Measurements from ENCODE around the gene OSBPL7. TPM values are rescaled to one million over a fixed set of nuclear protein-coding genes. Genes with fewer than 3 reads are reported as not detected.

Gene OSBPL7
- total and polyA plus RNA-seq, 2 donors from 2014 or later, result 5.3 to 21.2 TPM

DNA sequence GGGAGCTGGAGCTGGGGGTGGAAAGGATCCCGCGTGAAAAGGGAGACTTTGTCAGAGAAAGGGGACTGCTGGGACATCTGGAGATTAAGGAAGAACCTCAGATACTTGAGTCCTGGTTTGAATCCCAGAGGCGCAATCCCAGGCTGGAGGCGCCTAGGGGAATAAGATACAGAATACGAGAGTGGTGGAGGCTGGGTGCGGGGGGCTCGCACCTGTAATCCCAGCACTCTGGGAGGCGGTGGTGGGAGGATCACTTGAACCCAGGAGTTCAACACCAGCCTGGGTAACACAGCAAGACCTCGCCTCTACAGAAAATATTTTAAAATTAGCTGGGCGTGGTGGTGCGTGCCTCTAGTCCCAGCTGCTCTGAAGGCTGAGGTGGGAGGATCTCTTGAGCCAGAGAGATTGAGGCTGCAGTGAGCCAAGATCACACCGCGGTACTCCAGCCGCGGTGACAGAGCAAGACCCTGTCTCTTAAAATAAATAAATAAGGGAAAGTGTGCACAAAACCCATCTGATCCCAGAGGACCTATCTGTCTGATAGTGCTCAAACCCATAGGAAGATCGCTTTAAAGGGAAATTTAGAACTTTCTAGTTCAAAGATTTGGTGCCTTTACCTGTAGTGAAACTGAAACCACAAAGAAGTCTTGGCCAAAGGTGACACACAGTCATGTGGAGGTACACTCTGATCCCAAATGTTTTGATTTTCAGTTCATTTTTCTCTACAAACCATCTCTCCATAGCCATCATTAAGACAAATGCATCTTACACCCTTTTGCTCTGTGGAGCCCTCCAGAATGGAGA lies 20.1 kb upstream of the OSBPL7 start:
- Histone ChIP-seq H3K4me3 (ENCODE audit: low read length in 3 of 3) (peak overlapping the region in 1 of 3 donors; percentile 91), H3K4me1 (ENCODE audit: control insufficient read depth in 2 of 3, insufficient read depth in 2 of 3, low read depth in 1 of 3, low read length in 3 of 3) (peaks cover 0 to 33% (median 28%) of the 10 kb centered on the region in 3 donors), H3K27me3 (ENCODE audit: control insufficient read depth, insufficient read depth, low read length) (no peaks in the 10 kb centered on the region), H3K36me3 (ENCODE audit: control insufficient read depth in 2 of 3, insufficient read depth in 3 of 3, low read length in 3 of 3) (peaks cover 0 to 10% (median 0%) of the 10 kb centered on the region in 3 donors), H3K9me3 (ENCODE audit: control insufficient read depth in 2 of 3, insufficient read depth in 1 of 3, low read length in 3 of 3) (no peaks in the 10 kb centered on the region), H3K9ac (ENCODE audit: low read length in 3 of 3) (peak overlapping the region in 2 of 3 donors; percentile 31 to 87), H3K27ac (ENCODE audit: low read depth in 2 of 2, low read length in 2 of 2) (peak overlapping the region; percentile 16 to 61)
- intact Hi-C loops (cut with DNase I), result loop anchor here (10.0 kb wide), 1 partner anchor 173 kb away; no protein-coding TSS in a partner anchor
- DNase-seq (no peak), FAIRE-seq (no peak)
- TF ChIP-seq, protein P1, sequence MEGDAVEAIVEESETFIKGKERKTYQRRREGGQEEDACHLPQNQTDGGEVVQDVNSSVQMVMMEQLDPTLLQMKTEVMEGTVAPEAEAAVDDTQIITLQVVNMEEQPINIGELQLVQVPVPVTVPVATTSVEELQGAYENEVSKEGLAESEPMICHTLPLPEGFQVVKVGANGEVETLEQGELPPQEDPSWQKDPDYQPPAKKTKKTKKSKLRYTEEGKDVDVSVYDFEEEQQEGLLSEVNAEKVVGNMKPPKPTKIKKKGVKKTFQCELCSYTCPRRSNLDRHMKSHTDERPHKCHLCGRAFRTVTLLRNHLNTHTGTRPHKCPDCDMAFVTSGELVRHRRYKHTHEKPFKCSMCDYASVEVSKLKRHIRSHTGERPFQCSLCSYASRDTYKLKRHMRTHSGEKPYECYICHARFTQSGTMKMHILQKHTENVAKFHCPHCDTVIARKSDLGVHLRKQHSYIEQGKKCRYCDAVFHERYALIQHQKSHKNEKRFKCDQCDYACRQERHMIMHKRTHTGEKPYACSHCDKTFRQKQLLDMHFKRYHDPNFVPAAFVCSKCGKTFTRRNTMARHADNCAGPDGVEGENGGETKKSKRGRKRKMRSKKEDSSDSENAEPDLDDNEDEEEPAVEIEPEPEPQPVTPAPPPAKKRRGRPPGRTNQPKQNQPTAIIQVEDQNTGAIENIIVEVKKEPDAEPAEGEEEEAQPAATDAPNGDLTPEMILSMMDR (IDR thresholded peaks at IDR 0.05; ENCODE audit: borderline replicate concordance, extremely low read depth, insufficient read depth), result no peak

DNA sequence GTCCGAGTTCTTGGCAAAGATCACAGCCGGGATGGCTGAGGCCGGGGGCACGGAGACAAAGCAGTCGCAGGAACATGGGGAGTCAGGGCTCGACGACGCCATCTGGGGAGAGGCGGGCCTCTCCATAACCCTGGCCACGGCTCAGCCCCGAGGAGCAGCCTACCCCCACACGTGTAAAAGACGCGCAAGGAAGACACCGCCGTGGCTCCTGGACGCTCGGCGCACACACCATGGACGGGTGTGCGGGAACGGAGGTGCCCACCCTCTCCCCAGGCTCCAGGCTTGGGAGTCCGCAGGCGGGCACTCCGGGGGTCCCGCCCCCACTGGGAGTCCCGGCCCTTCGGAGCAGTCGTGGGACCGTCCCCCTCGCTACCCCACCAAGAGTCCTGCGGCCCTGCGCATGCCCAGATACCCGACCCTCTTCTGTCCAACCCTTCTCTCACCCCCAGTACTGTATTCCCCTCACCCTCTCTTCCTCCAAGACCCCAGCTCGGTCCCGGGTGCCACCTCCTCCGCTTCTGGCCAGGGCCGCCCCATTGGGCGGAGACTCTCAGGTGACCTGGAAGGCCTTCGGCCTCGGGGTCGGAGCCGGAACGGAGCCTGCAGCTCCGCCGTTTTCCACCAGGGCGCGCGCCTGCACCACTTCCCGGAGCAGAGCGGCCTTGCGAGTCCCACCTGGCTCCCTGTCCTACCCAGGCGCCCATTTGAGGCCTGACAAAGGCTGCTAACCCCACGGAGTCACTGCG lies 19.3 kb upstream of the OSBPL7 start, which contains the start of gene SCRN2:
Gene SCRN2, minus strand, starts transcription at position 532 of the 746 bp plus-strand sequence. Its CDS starts 430 bp downstream, at position 102.
- DNase-seq, result peak; percentile 94 to 97 (median 95)
- no peaks in the 10 kb centered on the region for H3K9me3 ChIP-seq (ENCODE audit: control insufficient read depth in 2 of 3, insufficient read depth in 1 of 3, low read length in 3 of 3)
- FAIRE-seq, result no peak
- intact Hi-C loops (cut with DNase I), result loop anchor here (10.0 kb wide), 1 partner anchor 174 kb away; no protein-coding TSS in a partner anchor
- peaks cover 0 to 33% (median 28%) of the 10 kb centered on the region in 3 donors for H3K4me1 ChIP-seq (ENCODE audit: control insufficient read depth in 2 of 3, insufficient read depth in 2 of 3, low read depth in 1 of 3, low read length in 3 of 3)
- peak within 1 kb of the TSS; percentile 68 to 91 (median 83) for H3K4me3 ChIP-seq (ENCODE audit: low read length in 3 of 3)
- peaks cover 0 to 16% (median 2%) of the 10 kb centered on the region in 3 donors for H3K36me3 ChIP-seq (ENCODE audit: control insufficient read depth in 2 of 3, insufficient read depth in 3 of 3, low read length in 3 of 3)
- TF ChIP-seq, protein P1 (IDR thresholded peaks at IDR 0.05; ENCODE audit: borderline replicate concordance, extremely low read depth, insufficient read depth), result peak; percentile 98
- peak within 1 kb of the TSS; percentile 61 to 74 for H3K27ac ChIP-seq (ENCODE audit: low read depth in 2 of 2, low read length in 2 of 2)
- H3K9ac ChIP-seq (ENCODE audit: low read length in 3 of 3), result peak within 1 kb of the TSS; percentile 61 to 87 (median 72)
- no peaks in the 10 kb centered on the region for H3K27me3 ChIP-seq (ENCODE audit: control insufficient read depth, insufficient read depth, low read length)

DNA sequence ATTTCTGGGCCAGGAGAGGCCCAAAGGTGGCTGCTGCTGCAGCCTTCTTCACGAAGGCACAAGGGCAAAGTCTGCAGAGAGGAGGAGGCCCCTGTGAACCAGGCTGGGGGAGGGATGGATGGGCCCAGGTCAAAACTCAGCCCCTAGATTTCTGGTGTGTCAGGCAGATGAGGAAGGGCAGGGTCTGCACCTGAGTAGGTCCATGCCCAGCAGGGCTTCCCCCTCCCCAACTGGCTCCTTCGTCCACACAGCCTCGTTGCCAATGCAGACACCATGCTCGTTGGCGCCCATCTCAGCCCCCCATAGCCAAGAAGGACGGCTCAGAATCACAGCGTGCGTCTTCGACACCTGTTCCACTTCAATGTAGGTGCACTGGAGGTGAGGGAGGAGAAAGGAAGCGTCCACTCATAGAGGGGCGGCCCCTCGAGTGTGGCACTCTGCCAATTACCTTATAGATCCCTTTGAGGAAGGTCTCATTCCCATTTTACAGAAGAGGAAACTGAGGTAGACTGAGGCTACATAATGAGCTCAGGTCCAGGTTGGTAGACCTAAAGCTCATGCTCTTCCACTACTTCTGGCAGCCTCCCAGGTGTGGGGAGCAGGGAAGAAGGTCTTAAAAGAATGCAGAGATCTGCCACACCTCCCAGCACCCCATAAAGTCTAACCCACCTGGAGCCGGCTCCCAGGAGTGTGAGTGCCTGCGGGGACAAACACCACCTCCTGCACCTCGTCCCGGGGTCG lies 18.6 kb upstream of the OSBPL7 start:
- no peaks in the 10 kb centered on the region for H3K9me3 ChIP-seq (ENCODE audit: control insufficient read depth in 2 of 3, insufficient read depth in 1 of 3, low read length in 3 of 3)
- H3K27me3 ChIP-seq (ENCODE audit: control insufficient read depth, insufficient read depth, low read length), result no peaks in the 10 kb centered on the region
- peak overlapping the region; percentile 68 to 91 (median 83) for H3K4me3 ChIP-seq (ENCODE audit: low read length in 3 of 3)
- FAIRE-seq (no peak), DNase-seq (peak in 2 of 5 donors; percentile 37 to 64)
- peaks cover 0 to 33% (median 28%) of the 10 kb centered on the region in 3 donors for H3K4me1 ChIP-seq (ENCODE audit: control insufficient read depth in 2 of 3, insufficient read depth in 2 of 3, low read depth in 1 of 3, low read length in 3 of 3)
- TF ChIP-seq, protein P1 (IDR thresholded peaks at IDR 0.05; ENCODE audit: borderline replicate concordance, extremely low read depth, insufficient read depth), result no peak
- peak overlapping the region; percentile 61 to 87 (median 72) for H3K9ac ChIP-seq (ENCODE audit: low read length in 3 of 3)
- intact Hi-C loops (cut with DNase I), result loop anchor here (10.0 kb wide), 1 partner anchor 175 kb away; no protein-coding TSS in a partner anchor
- H3K27ac ChIP-seq (ENCODE audit: low read depth in 2 of 2, low read length in 2 of 2), result peak overlapping the region; percentile 1 to 74
- peaks cover 0 to 23% (median 3%) of the 10 kb centered on the region in 3 donors for H3K36me3 ChIP-seq (ENCODE audit: control insufficient read depth in 2 of 3, insufficient read depth in 3 of 3, low read length in 3 of 3)

Measured in kidney (tissue), 14 donors.